Stimulated activated CD4-positive, alpha-beta T cell treated with anti-CD3 and anti-CD28 coated beads, Interleukin-4, amount 100 ng/mL, for 24 hours (primary cell): Measurements from ENCODE around the gene WNK1.

Experiments used
- DNase-seq: peaks from one replicate; pipeline ENCODE4 v3.0.0-alpha.2; 2020

Gene WNK1

GRCh38 chr12:870378-870777 is 118.0 kb downstream of the WNK1 start:
- DNase-seq, result no peak

GRCh38 chr12:873954-874353 is 121.6 kb downstream of the WNK1 start:
- DNase-seq, result no peak

GRCh38 chr12:879641-880040 is 127.3 kb downstream of the WNK1 start:
- no peak for DNase-seq

- no peak for DNase-seq
These were observed 128.3 kb downstream of the WNK1 start for GRCh38 chr12:880656-881055.

GRCh38 chr12:884746-885414 is 132.5 kb downstream of the WNK1 start:
- DNase-seq, result no peak

GRCh38 chr12:885701-886100 is 133.3 kb downstream of the WNK1 start:
- no peak for DNase-seq

- no peak for DNase-seq
These were observed 133.8 kb downstream of the WNK1 start for GRCh38 chr12:886206-886605.

GRCh38 chr12:894226-894625 is 141.8 kb downstream of the WNK1 start:
- no peak for DNase-seq

GRCh38 chr12:896031-896430 is 143.7 kb downstream of the WNK1 start:
- no peak for DNase-seq

GRCh38 chr12:897386-897785 is 145.0 kb downstream of the WNK1 start:
- no peak for DNase-seq

- no peak for DNase-seq
These were observed 150.2 kb downstream of the WNK1 start for GRCh38 chr12:902581-902980.

- DNase-seq, result no peak
These were observed 150.7 kb downstream of the WNK1 start for GRCh38 chr12:903055-903454.

- no peak for DNase-seq
These were observed 151.6 kb downstream of the WNK1 start for GRCh38 chr12:904010-904414.

GRCh38 chr12:905261-906031 is 153.1 kb downstream of the WNK1 start:
- no peak for DNase-seq

GRCh38 chr12:906062-906585 is 153.7 kb downstream of the WNK1 start:
- no peak for DNase-seq

- no peak for DNase-seq
These were observed 155.2 kb downstream of the WNK1 start for GRCh38 chr12:907413-908185.

- DNase-seq, result no peak
These were observed 157.5 kb downstream of the WNK1 start for GRCh38 chr12:909861-910260.

GRCh38 chr12:910416-910815 is 158.0 kb downstream of the WNK1 start:
- DNase-seq, result no peak

GRCh38 chr12:911191-911826 is 158.9 kb downstream of the WNK1 start:
- DNase-seq, result no peak

GRCh38 chr12:912466-913235 is 160.3 kb downstream of the WNK1 start:
- DNase-seq, result no peak

GRCh38 chr12:913919-914698 is 161.7 kb downstream of the WNK1 start:
- DNase-seq, result no peak
